ENCODE measurements around the gene HNRNPF. TPM values are rescaled to one million over a fixed set of nuclear protein-coding genes. Genes with fewer than 3 reads are reported as not detected.

The HNRNPF gene
- total and polyA plus RNA-seq, 2 of the 4 experiments (the other 2 are of a cell fraction): 169 to 207 TPM

DNA sequence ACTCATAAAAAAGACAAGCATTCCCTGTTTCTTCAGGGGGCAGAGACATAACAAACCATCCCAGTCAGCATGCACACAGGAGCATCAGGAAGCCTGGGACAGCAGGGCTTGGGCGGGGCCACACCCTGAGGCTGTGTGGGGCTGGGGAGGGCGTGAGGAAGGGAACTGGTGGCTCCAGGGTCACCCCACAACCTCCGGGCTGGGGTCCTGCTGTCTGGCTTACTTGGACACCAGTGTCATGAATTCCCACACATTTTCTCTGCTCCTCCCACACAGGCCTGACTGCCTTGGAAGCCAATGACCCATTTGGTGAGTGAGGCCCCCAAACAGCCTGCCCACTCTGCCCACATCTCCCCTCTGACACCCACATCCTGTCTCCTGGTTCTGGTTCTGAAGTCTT, 34.8 kb downstream of the HNRNPF start:
- H4K8ac ChIP-seq (ENCODE audit: low read depth in 2 of 2, low read length in 2 of 2): no peak overlapping the region
- H3K27ac ChIP-seq (ENCODE audit: insufficient read depth, low read length): no peak overlapping the region
- no peak for TF ChIP-seq MAFK (IDR thresholded peaks at IDR 0.05; ENCODE audit: low read depth, low read length)
- TF ChIP-seq RCOR1 (IDR thresholded peaks at IDR 0.05; ENCODE audit: insufficient replicate concordance, low read length): no peak
- TF ChIP-seq, protein P1, sequence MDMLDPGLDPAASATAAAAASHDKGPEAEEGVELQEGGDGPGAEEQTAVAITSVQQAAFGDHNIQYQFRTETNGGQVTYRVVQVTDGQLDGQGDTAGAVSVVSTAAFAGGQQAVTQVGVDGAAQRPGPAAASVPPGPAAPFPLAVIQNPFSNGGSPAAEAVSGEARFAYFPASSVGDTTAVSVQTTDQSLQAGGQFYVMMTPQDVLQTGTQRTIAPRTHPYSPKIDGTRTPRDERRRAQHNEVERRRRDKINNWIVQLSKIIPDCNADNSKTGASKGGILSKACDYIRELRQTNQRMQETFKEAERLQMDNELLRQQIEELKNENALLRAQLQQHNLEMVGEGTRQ (IDR thresholded peaks at IDR 0.05; ENCODE audit: low read depth, low read length): no peak
- TF ChIP-seq CTCF (conservative IDR thresholded peaks at IDR 0.05; ENCODE audit: low read depth, low read length): no peak
- TF ChIP-seq SMC3 (IDR thresholded peaks at IDR 0.05; ENCODE audit: low read depth, low read length): no peak
- no peak for TF ChIP-seq NFE2L2 (IDR thresholded peaks at IDR 0.05; ENCODE audit: low read depth, low read length)
- TF ChIP-seq POLR2A (IDR thresholded peaks at IDR 0.05; ENCODE audit: low read depth, low read length): no peak
- no peaks in the 10 kb centered on the region for H3K9me3 ChIP-seq (ENCODE audit: control insufficient read depth, insufficient read depth, low read length)
- H3K14ac ChIP-seq (replicated peaks; ENCODE audit: low read depth, low read length): no peak overlapping the region
- no TSS peak for BruUV-seq (replicated peaks)
- no peak overlapping the region for H3K4ac ChIP-seq (ENCODE audit: low read depth, low read length)
- H2BK120ac ChIP-seq (ENCODE audit: low read depth, low read length): no peak overlapping the region
- peaks cover 15% of the 10 kb centered on the region for H3K27me3 ChIP-seq (ENCODE audit: control insufficient read depth, insufficient read depth, low read length)
- no CpG with 5 or more reads among the region's 3 CpGs for WGBS, 2 experiments (ENCODE audit: extremely low coverage in 2 of 2, insufficient read length in 1 of 2)
- in situ Hi-C loops (cut with MboI; ENCODE audit: low sequenced_read_pairs): no loop called here
- H2AFZ ChIP-seq (replicated peaks; ENCODE audit: low read length, poor library complexity): no peak overlapping the region
- no peak overlapping the region for H3K23ac ChIP-seq (ENCODE audit: low read depth, low read length)
- H3K9ac ChIP-seq (ENCODE audit: low read depth, low read length): no peak overlapping the region
- H3K9me1 ChIP-seq (ENCODE audit: insufficient read depth, low read length): no peaks in the 10 kb centered on the region
- no peak overlapping the region for H2BK20ac ChIP-seq (ENCODE audit: low read depth, low read length)
- H3K4me2 ChIP-seq (ENCODE audit: low read depth, low read length): no peak overlapping the region
- ChIA-PET CTCF (no interaction called here), POLR2A (ENCODE audit: unreplicated experiment) (no interaction called here)
- no peak overlapping the region for H2AK9ac ChIP-seq (replicated peaks; ENCODE audit: low read depth, low read length, poor library complexity)
- dilution Hi-C loops (cut with HindIII; ENCODE audit: low sequenced_read_pairs, unreplicated experiment): no loop called here
- H2AK5ac ChIP-seq (ENCODE audit: low read depth, low read length): no peak overlapping the region
- DNase-seq: no peak
- no peaks in the 10 kb centered on the region for H3K36me3 ChIP-seq (ENCODE audit: control insufficient read depth, insufficient read depth, low read length)
- H3K56ac ChIP-seq (ENCODE audit: extremely low read depth, insufficient read depth, low read length): no peak overlapping the region
- no peak overlapping the region for H4K91ac ChIP-seq (ENCODE audit: insufficient read depth, low read depth, low read length)
- intact Hi-C loops (cut with micrococcal nuclease): no loop called here
- no peak for ATAC-seq (ENCODE audit: low read depth)
- H3K18ac ChIP-seq (ENCODE audit: low read depth, low read length): no peak overlapping the region
- no peak overlapping the region for H3K4me3 ChIP-seq (ENCODE audit: insufficient read depth, low read depth, low read length)
- no peak overlapping the region for H4K5ac ChIP-seq (ENCODE audit: low read depth, low read length)
- no peaks in the 10 kb centered on the region for H3K79me1 ChIP-seq (ENCODE audit: low read depth in 1 of 2, low read length in 2 of 2)
- no peaks in the 10 kb centered on the region for H3K4me1 ChIP-seq (ENCODE audit: control insufficient read depth, insufficient read depth, low read length)
- no peak overlapping the region for H2BK5ac ChIP-seq (ENCODE audit: low read depth, low read length, poor library complexity, severe bottlenecking)
- no peaks in the 10 kb centered on the region for H4K20me1 ChIP-seq (ENCODE audit: insufficient read depth, low read length)
- H2BK15ac ChIP-seq (ENCODE audit: low read depth, low read length): no peak overlapping the region
